Pancreas (tissue), 10 donors: ENCODE results near the gene CCDC40. TPM values are rescaled to one million over a fixed set of nuclear protein-coding genes. Genes with fewer than 3 reads are reported as not detected.
A peak's percentile ranks its signal among the peaks of the same experiment; 100 is the strongest.

Source experiments
- ATAC-seq, 4 donors: fragments of 200-7000 bp; cut with Tn5 transposase; one replicate each; pipeline versions ENCODE4 v1.8.0 to v1.9.1; 2020; ENCODE audit warnings: mild to moderate bottlenecking in 4 of 4, moderate library complexity in 4 of 4
- DNase-seq, 6 donors: peaks; one replicate each; pipeline ENCODE4 v3.0.0-alpha.2; 2020
- FAIRE-seq: peaks from 2 replicates; lab custom pipeline; 2012; peaks lifted over from hg19 to GRCh38; lab: Jason Lieb, UNC
- H3K27ac ChIP-seq, 4 donors: fragments of 200-600 bp; sonication (generic); 1 replicate in 3 of 4; 2 replicates in 1 of 4; pipeline versions ENCODE4 v1.5.0 to v1.8.0; 2020
- H3K27me3 ChIP-seq, 4 donors: fragments of 200-600 bp; one replicate each; pipeline ENCODE4 v1.8.0; 2021
- H3K36me3 ChIP-seq, 3 donors: fragments of 200-600 bp; sonication (generic) in 1 of 3; one replicate each; pipeline versions ENCODE4 v1.5.0 to v1.8.0; 2020 to 2021
- H3K4me1 ChIP-seq, 3 donors: fragments of 200-600 bp; one replicate each; pipeline ENCODE4 v1.8.0; 2021
- H3K4me3 ChIP-seq, 4 donors: fragments of 200-600 bp; sonication (generic) in 2 of 4; one replicate each; pipeline versions ENCODE4 v1.5.0 to v1.8.0; 2020 to 2021
- H3K9me3 ChIP-seq, 4 donors: fragments of 200-600 bp; one replicate each; pipeline ENCODE4 v1.8.0; 2021
- CTCF ChIP-seq, 4 donors: fragments of 200-600 bp; sonication (generic) in 3 of 4; IDR thresholded peaks; one replicate each; pipeline versions ENCODE4 v1.5.0 to v1.8.0; 2021; ENCODE audit warnings: antibody characterized with exemption in 4 of 4
- WGBS, 2 donors: extraction: QIAGEN DNeasy Blood & Tissue Kit; methylation state at CpG; one replicate each; pipeline ENCODE4 v1.1.7; 2013; 5-methylcytosine and 5-hydroxymethylcytosine counted together
- intact Hi-C, 3 donors: fragments of 100-400 bp; cut with DNase I; formaldehyde crosslinking; loops; one replicate each; pipeline versions ENCODE4 v1.11.1 to v1.14.2; 2022
- polyA plus RNA-seq, 2 donors: library from polyadenylated mRNA; stranded (reverse); fragments of 200-250 nt; gene quantifications; one replicate each; pipeline ENCODE4 v1.2.3, GENCODE V29; 2013
- total RNA-seq, 6 donors: library from RNA; stranded (reverse); fragmentation: NEBNext Ultra II Directional in 4 of 6; extraction: Animal tissue kit (Norgen Biotek cat#: 25700) in 4 of 6; gene quantifications; one replicate each; pipeline versions ENCODE4 v1.2.1 to v1.2.4, GENCODE V29; 2021 to 2023
- donor health status: healthy with polysubstance abuse.
- donor health status: DM: no; HTN: no; CAD: no; lungs with moderate emphysema.
- donor health status: DM: no; HTN: no; CAD: no.
- donor health status: control.
- donor health status: control.
- donor health status: Bipolar disorder and iron deficiency.
- donor health status: DM: yes; HTN: yes; CAD: no.
- donor health status: DM: no; HTN: no; CAD: no.
- donor health status: DM: no; HTN: no; CAD: no.
- donor health status: DM: yes; HTN: yes; CAD: no.

Gene CCDC40
- total and polyA plus RNA-seq, 8 donors = 1.9 to 12.3 (median 3.4) TPM

- Histone ChIP-seq H3K4me3 (no peak overlapping the region), H3K27me3 (no peaks in the 10 kb centered on the region), H3K9me3 (no peaks in the 10 kb centered on the region), H3K27ac (peak overlapping the region; percentile 82 to 94 (median 88)), H3K36me3 (no peaks in the 10 kb centered on the region), H3K4me1 (peaks cover 29 to 35% (median 35%) of the 10 kb centered on the region in 3 donors)
- WGBS, 2 donors = 23 to 39% methylated on average over 9 of the region's 9 CpGs
- DNase-seq (peak; percentile 79 to 95 (median 93)), ATAC-seq (peak; percentile 81 to 86 (median 82)), FAIRE-seq (no peak)
- intact Hi-C loops = no loop called here
- no peak for TF ChIP-seq CTCF (IDR thresholded peaks at IDR 0.05)
Observed at GRCh38 chr17:80029258-80029974, 7.0 kb upstream of the CCDC40 start.

GRCh38 chr17:80030730-80031410, 5.6 kb upstream of the CCDC40 start:
- DNase-seq = peak; percentile 87 to 96 (median 92)
- peak; percentile 71 to 80 (median 78) for ATAC-seq
- H3K36me3 ChIP-seq = no peaks in the 10 kb centered on the region
- no peak for TF ChIP-seq CTCF (IDR thresholded peaks at IDR 0.05)
- 27 to 30% methylated on average over 25 of the region's 25 CpGs for WGBS, 2 donors
- no peaks in the 10 kb centered on the region for H3K9me3 ChIP-seq
- intact Hi-C loops = no loop called here
- H3K4me3 ChIP-seq = no peak overlapping the region
- peaks cover 29 to 39% (median 35%) of the 10 kb centered on the region in 3 donors for H3K4me1 ChIP-seq
- peak overlapping the region; percentile 82 to 94 (median 88) for H3K27ac ChIP-seq
- no peaks in the 10 kb centered on the region for H3K27me3 ChIP-seq
- no peak for FAIRE-seq

- Histone ChIP-seq H3K4me1 (peaks cover 29 to 36% (median 35%) of the 10 kb centered on the region in 3 donors), H3K27ac (peak overlapping the region in 1 of 4 donors; percentile 94), H3K36me3 (no peaks in the 10 kb centered on the region), H3K4me3 (no peak overlapping the region), H3K9me3 (no peaks in the 10 kb centered on the region), H3K27me3 (no peaks in the 10 kb centered on the region)
- intact Hi-C loops = no loop called here
- no peak for ATAC-seq
- no peak for FAIRE-seq
- peak in 1 of 6 donors; percentile 32 for DNase-seq
- TF ChIP-seq CTCF (IDR thresholded peaks at IDR 0.05) = no peak
- 92 to 93% methylated on average over 12 of the region's 12 CpGs for WGBS, 2 donors
Observed at GRCh38 chr17:80031691-80032430, 4.6 kb upstream of the CCDC40 start.

DNA sequence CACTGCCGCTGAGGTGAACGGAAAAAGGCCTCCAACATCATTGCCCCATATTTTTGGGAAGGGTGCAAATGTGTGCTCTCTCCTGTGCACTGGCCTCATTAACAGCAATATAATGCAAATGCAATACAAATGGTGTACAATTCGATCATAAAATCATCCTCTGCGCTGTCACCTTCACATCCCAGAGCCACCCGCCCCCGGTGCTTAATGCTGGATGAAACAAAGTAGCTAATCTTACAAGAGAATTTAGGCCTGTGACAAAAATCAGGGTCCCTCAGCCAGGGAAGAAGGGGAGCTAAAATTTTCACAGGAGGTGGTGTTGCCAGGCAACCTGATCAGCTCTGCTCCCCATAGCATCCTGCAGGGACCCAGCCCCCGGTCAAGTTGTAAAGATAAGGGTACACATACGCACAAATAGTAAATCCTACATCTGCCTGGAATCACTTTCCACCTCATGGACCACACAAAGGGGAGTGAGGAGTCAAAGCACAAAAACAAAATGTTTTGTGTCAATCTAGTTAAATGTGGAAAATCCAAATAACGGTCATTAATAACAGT, 3.7 kb upstream of the CCDC40 start:
- WGBS, 2 donors = 95 to 97% methylated on average over 9 of the region's 9 CpGs
- H3K36me3 ChIP-seq = no peaks in the 10 kb centered on the region
- no peak for ATAC-seq
- H3K4me3 ChIP-seq = no peak overlapping the region
- peaks cover 29 to 35% (median 34%) of the 10 kb centered on the region in 3 donors for H3K4me1 ChIP-seq
- TF ChIP-seq CTCF (IDR thresholded peaks at IDR 0.05) = no peak
- DNase-seq = no peak
- FAIRE-seq = no peak
- no peaks in the 10 kb centered on the region for H3K9me3 ChIP-seq
- intact Hi-C loops = no loop called here
- no peaks in the 10 kb centered on the region for H3K27me3 ChIP-seq
- no peak overlapping the region for H3K27ac ChIP-seq
